ENCODE measurements around the gene ZNF616. TPM values are rescaled to one million over a fixed set of nuclear protein-coding genes. Genes with fewer than 3 reads are reported as not detected.

Gene ZNF616
- total RNA-seq, 1 donor from 2014 or later: 18.9 TPM

DNA sequence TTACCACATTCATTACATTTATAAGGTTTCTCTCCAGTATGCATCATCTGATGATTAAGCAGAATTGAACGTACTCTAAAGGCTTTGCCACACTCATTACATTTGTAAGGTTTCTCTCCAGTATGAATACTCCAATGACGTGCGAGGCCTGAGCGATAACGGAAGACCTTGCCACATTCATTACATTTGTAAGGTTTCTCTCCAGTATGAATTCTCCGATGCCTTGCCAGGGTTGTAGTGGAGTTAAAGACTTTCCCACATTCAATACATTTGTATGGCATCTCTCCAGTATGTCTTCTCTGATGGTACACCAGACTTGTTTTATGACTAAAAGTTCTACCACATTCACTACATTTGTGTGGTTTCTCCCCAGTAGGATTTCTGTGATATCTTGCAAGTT is 74.3 kb downstream of the ZNF616 start:
- H3K4me1 Mint-ChIP-seq: no peaks in the 10 kb centered on the region
- H3K36me3 Mint-ChIP-seq (ENCODE audit: low read depth): peaks cover 75% of the 10 kb centered on the region
- H3K4me3 Mint-ChIP-seq: no peak overlapping the region
- no peak for DNase-seq (ENCODE audit: low read depth, low spot score)
- H3K9me3 Mint-ChIP-seq: peaks cover 41% of the 10 kb centered on the region
- H3K27me3 Mint-ChIP-seq (ENCODE audit: low read depth): no peaks in the 10 kb centered on the region
- H3K27ac Mint-ChIP-seq (ENCODE audit: unreplicated experiment): no peak overlapping the region
- TF ChIP-seq, protein P1, sequence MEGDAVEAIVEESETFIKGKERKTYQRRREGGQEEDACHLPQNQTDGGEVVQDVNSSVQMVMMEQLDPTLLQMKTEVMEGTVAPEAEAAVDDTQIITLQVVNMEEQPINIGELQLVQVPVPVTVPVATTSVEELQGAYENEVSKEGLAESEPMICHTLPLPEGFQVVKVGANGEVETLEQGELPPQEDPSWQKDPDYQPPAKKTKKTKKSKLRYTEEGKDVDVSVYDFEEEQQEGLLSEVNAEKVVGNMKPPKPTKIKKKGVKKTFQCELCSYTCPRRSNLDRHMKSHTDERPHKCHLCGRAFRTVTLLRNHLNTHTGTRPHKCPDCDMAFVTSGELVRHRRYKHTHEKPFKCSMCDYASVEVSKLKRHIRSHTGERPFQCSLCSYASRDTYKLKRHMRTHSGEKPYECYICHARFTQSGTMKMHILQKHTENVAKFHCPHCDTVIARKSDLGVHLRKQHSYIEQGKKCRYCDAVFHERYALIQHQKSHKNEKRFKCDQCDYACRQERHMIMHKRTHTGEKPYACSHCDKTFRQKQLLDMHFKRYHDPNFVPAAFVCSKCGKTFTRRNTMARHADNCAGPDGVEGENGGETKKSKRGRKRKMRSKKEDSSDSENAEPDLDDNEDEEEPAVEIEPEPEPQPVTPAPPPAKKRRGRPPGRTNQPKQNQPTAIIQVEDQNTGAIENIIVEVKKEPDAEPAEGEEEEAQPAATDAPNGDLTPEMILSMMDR (conservative IDR thresholded peaks at IDR 0.05): no peak

Other genes starting within 250 kb of the ZNF616 start
- gene ZNF649, start 234.9 kb downstream of the ZNF616 start, total RNA-seq: 33.7 TPM in 2 replicates
- gene ZNF613, start 212.5 kb downstream of the ZNF616 start, total RNA-seq: 6.3 and 8.7 TPM in 2 replicates
- gene ZNF350, start 153.1 kb downstream of the ZNF616 start, total RNA-seq: 6.5 and 6.9 TPM in 2 replicates
- gene ZNF615, start 131.7 kb downstream of the ZNF616 start, total RNA-seq: 11.0 and 11.2 TPM in 2 replicates
- gene ZNF614, start 111.6 kb downstream of the ZNF616 start, total RNA-seq: 11.5 and 12.5 TPM in 2 replicates
- 19.9 and 22.5 TPM in 2 replicates for gene ZNF432, start 91.1 kb downstream of the ZNF616 start, total RNA-seq
- 14.3 and 16.4 TPM in 2 replicates for gene ZNF841, start 44.2 kb downstream of the ZNF616 start, total RNA-seq
- gene ZNF836, start 31.7 kb upstream of the ZNF616 start, total RNA-seq: 11.6 and 11.9 TPM in 2 replicates
- gene PPP2R1A, start 50.1 kb upstream of the ZNF616 start, total RNA-seq: 422 TPM in 2 replicates
- gene ZNF766, start 129.6 kb upstream of the ZNF616 start, total RNA-seq: 21.5 and 22.9 TPM in 2 replicates
- gene ZNF480, start 157.2 kb upstream of the ZNF616 start, total RNA-seq: 24.7 and 25.2 TPM in 2 replicates
- gene ZNF610, start 196.3 kb upstream of the ZNF616 start, total RNA-seq: 10.0 and 11.5 TPM in 2 replicates
- gene ZNF880, start 230.0 kb upstream of the ZNF616 start, total RNA-seq: 9.7 and 10.0 TPM in 2 replicates

Measured in neural crest cell (in vitro differentiated cells).